Retinal pigment epithelial cell (primary cell): ENCODE measurements around the gene TOM1L2.
"Not testable (repeated sequence)": the region's sequence is repeated elsewhere in the genome, so short reads cannot be mapped to it uniquely, and the experiment has no call there.

Experiments used
- DNase-seq: peaks from one replicate; pipeline ENCODE4 v3.0.0-alpha.2; 2010; ENCODE audit warnings: low read depth
- H3K4me3 ChIP-seq: 2 replicates; pipeline ENCODE4 v1.5.1; 2011; ENCODE audit warnings: mild to moderate bottlenecking, low read length, control low read depth, moderate library complexity
- CTCF ChIP-seq: conservative IDR thresholded peaks from 2 replicates; pipeline ENCODE4 v1.5.1; 2011; ENCODE audit warnings: low read depth, low read length, control low read depth, inconsistent platforms

Gene TOM1L2

GRCh38 chr17:17915183-17915582, 57.0 kb downstream of the TOM1L2 start:
- no peak overlapping the region for H3K4me3 ChIP-seq
- no peak for TF ChIP-seq CTCF
- DNase-seq: no peak

- DNase-seq: no peak
- TF ChIP-seq CTCF: no peak
- H3K4me3 ChIP-seq: no peak overlapping the region
Measured at GRCh38 chr17:17913695-17914332, 58.4 kb downstream of the TOM1L2 start.

- DNase-seq, H3K4me3 ChIP-seq: not testable (repeated sequence)
Measured at GRCh38 chr17:17912336-17912735, 59.9 kb downstream of the TOM1L2 start.

GRCh38 chr17:17911001-17911613, 61.1 kb downstream of the TOM1L2 start:
- no peak for DNase-seq
- H3K4me3 ChIP-seq: no peak overlapping the region
- no peak for TF ChIP-seq CTCF

- DNase-seq: no peak
- no peak for TF ChIP-seq CTCF
Measured at GRCh38 chr17:17910060-17910459, 62.1 kb downstream of the TOM1L2 start.

GRCh38 chr17:17909078-17909477, 63.1 kb downstream of the TOM1L2 start:
- no peak for TF ChIP-seq CTCF
- no peak for DNase-seq

More at GRCh38 chr17:17910060-17910459, 62.1 kb downstream of the TOM1L2 start:
- no peak overlapping the region for H3K4me3 ChIP-seq

GRCh38 chr17:17907469-17907868, 64.7 kb downstream of the TOM1L2 start:
- TF ChIP-seq CTCF: no peak

More at GRCh38 chr17:17909078-17909477, 63.1 kb downstream of the TOM1L2 start:
- no peak overlapping the region for H3K4me3 ChIP-seq

More at GRCh38 chr17:17907469-17907868, 64.7 kb downstream of the TOM1L2 start:
- DNase-seq: no peak
- H3K4me3 ChIP-seq: no peak overlapping the region
